Measurements from ENCODE around the gene TMIGD3.

Gene TMIGD3

GRCh38 chr1:111474106-111474505 lies 29.3 kb downstream of the TMIGD3 start:
- no peak for DNase-seq

GRCh38 chr1:111471538-111471937 lies 31.9 kb downstream of the TMIGD3 start:
- no peak for DNase-seq

DNA sequence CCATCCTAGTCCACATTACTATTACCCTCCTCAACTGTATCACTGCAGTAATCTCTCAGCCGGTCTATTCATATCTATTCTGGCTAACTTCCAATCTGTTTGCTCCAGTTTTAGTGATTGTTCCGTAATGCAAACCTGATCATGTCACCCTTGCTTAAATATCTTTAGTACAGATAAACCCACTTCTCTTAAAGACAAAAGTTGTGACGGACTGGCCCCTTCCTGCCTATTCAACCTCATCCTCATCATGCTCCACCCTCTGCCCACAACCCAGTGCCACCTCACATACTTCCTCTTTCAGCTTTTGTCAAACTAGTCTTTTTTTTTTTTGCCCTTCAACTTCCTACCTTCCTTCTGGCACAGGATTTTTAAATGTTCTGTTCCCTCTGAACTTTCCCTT lies 32.4 kb downstream of the TMIGD3 start:
- DNase-seq, result peak; percentile 69

- DNase-seq, result no peak
These were observed 32.8 kb downstream of the TMIGD3 start for GRCh38 chr1:111470596-111470995.

GRCh38 chr1:111469539-111469938 lies 33.9 kb downstream of the TMIGD3 start:
- DNase-seq, result no peak

DNA sequence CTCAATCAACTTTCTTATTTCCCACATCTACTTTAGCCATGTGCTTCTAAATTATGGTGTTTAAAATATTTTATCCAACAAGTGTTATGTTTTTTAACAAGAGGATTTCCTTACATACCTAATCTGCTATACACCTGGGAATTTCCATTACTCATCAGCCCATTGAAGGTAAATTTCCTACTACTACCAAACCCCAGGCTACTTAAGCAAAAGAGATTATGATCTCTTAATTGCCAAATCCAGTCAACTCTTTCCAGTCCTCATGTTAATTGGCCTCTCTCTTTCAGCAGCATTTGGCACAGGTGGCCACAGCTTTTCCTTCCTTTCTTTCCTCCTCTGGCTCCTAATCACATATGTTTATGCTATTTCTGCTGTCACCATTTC lies 34.7 kb downstream of the TMIGD3 start:
- no peak for DNase-seq

DNA sequence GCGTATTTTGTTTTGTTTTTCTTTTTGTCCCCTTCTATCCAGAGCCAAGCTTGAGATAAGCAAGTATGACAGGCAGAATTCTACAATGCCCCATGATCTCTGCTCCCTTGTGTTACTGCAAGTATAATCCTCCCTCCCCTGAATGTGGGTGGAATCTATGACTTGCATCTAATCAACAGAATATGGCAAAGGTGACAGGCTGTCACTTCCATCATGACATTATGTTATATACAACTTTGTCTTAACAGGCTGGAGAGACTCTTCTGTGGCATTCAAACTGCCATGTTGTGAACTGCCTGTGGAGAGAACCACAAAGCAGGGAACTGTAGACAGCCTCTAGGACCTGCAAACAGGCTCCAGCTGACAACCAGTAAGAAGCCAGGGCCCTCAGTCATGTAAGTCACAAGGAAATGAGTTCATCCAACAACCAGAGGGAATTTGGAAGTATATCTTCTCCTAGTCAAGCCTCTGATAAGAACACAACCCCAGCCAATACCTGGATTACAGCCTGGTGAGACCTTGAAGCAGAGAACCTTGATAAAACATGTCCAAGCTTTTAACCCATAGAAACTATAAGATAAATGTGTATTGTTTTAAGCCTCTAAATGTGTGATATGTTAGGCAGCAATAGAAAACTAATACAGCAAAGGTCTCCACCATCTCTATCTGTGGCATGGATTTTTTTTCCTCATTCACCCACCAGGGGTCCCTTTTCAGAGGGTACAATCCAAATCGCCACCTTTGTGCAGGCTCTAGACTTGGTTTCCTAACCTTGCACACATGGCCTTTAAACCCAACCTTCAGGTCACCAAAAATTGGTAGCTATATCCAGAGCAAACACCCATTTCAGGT lies 35.3 kb downstream of the TMIGD3 start:
- no peak for DNase-seq

GRCh38 chr1:111466480-111466879 lies 37.0 kb downstream of the TMIGD3 start:
- no peak for DNase-seq

GRCh38 chr1:111465754-111466153 lies 37.7 kb downstream of the TMIGD3 start:
- DNase-seq, result no peak

- no peak for DNase-seq
These were observed 40.3 kb downstream of the TMIGD3 start for GRCh38 chr1:111463029-111463683.

DNA sequence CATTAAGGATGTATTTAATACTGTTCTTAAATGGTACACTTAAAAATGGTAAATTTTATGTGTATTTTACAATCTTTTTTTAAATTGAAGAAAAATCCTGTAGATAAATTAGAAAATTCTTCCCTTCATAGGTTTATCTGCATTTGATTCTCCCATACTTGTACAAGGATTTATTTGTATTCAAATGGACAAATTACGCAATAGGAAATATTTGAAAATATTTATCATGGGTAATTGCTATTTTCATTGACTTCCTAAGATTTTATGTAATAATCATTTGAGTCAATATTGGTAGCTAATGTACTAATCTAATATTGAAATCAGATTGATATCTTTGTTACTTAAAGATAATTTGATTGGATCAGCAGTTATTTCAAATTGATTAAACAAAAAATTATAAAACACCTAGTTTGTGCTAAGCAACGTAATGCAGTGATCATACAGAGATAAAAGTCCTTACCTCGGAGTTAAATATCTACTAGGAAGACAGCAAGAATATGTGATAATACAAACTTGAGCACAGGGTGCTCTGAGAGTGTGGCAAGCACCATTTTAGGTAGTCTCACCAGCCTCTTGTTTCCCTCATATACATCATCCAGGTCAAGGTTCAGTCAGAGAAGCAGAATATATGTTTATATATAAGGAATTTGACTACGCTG lies 40.9 kb downstream of the TMIGD3 start:
- DNase-seq, result no peak

DNA sequence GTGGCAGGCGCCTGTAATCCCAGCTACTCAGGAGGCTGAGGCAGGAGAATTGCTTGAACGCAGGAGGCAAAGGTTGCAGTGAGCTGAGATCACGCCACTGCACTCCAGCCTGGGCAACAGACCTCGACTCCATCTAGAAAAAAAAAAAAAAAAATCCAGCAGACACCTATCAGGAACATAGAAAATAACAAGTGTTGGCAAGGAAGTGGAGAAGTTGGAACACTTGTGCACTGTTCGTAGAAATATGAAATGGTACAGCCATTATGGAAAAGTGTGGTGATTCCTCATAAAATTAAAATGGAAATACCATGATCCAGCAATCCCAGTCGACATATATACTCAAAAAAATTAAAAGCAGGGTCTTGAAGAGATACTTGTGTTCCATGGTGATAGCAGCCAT lies 41.7 kb downstream of the TMIGD3 start:
- no peak for DNase-seq

GRCh38 chr1:111455642-111456031 lies 47.8 kb downstream of the TMIGD3 start:
- DNase-seq, result no peak

DNA sequence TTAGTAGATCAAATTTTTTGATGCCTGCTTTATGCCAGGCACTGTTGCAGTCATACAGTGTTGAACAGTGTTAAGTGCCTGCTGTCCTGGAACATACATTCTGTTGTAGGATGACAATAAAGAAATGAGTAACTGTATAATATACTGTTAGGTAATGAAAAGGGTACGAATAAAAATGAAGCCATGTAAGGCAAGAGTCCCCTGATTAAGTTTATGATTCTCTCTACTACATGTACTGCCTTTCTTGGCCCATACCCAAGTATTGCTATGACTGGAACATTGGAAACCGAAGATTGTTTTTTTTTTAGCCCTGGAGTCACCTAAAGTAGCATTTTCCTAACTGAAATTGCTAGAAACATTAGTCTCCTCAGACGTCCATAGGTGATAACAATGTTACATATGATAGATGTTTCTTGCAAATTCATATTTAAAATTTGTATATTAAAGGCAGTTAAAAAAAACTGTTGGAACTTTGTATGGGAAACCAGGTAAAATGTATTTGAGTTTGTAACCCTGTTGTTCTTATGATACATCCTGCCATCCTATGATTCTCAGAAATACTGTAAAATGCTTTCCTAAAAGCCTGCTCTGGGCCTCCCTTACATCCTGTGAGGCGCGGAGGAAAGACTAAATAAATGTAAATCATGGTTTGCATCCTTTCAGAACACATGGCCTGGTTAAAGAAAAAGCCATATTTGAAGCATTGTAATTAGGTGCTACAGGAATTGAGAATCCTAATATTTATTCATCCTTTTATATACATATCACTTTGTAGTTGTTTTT lies 48.4 kb downstream of the TMIGD3 start:
- DNase-seq, result no peak

GRCh38 chr1:111453706-111454105 lies 49.7 kb downstream of the TMIGD3 start:
- no peak for DNase-seq

GRCh38 chr1:111452581-111452980 lies 50.9 kb downstream of the TMIGD3 start:
- no peak for DNase-seq

- no peak for DNase-seq
These were observed 53.2 kb downstream of the TMIGD3 start for GRCh38 chr1:111450185-111450584.

DNA sequence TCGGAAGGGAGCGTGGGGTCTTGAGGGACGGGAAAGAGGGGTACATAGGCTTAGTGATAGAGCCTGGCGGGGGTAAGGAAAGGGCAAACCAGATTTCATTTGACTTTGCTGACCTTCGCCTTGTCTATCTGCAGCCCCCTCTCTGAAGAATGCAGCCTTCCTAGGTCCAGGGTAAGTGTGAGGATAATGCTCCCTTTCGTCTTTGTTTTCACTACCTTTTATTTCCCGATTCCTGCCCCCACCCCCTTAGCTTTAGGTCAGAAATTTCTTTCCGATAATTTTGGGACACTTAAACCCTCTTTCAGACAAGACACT lies 53.8 kb downstream of the TMIGD3 start:
- DNase-seq, result no peak

DNA sequence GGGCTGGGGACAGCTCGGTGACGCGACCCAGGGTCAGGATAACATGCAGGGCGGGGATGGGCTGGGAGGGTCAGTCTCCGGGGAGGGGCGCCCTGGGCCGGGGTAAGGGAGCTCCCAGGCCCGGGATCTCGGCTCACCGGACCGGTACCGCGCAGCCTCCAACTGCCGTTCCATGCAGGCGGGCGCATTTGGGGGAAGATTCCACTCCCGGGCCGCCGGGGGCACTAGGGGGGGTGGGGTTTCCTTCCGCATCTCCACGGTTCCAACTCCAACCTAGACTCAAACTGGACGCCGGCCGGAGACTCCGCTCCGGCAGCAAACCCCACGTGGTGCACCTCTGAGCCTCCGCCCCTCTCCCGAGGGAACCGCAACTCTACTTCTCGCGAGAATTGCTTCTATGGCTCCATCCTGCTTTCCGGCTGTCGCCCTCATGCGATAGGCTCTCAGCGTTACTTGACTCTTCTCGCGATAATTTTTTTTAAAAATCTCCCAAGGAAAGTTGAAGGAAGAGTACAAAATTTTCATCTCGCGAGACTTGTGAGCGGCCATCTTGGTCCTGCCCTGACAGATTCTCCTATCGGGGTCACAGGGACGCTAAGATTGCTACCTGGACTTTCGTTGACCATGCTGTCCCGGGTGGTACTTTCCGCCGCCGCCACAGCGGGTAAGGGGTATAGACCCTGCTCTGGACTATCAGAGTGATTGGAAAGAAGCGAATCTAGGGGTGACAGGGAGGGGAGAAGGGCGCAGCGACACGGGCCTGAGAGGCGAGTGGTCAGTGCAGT lies 54.3 kb downstream of the TMIGD3 start, which contains the start of the genes ATP5PB and WDR77:
ATP5PB (plus strand) TSS at position 547 of the 785 bp plus-strand sequence; CDS start at position 625, 78 bp downstream.
WDR77 (minus strand) TSS at position 339 of the 785 bp plus-strand sequence; CDS start at position 252, 87 bp downstream.
- DNase-seq, result peak; percentile 91

GRCh38 chr1:111448482-111448917 lies 54.9 kb downstream of the TMIGD3 start:
- DNase-seq, result peak; percentile 57

GRCh38 chr1:111446967-111447892 lies 56.2 kb downstream of the TMIGD3 start:
- no peak for DNase-seq
